IPS DF 19.7 (cell line): ENCODE results near the gene MYH11.
"Not testable (repeated sequence)": the region's sequence is repeated elsewhere in the genome, so short reads cannot be mapped to it uniquely, and the experiment has no call there.

Experiments
- DNase-seq: peaks from one replicate; pipeline ENCODE4 v3.0.0-alpha.2; 2013; ENCODE audit warnings: low read depth, low spot score

Gene MYH11

GRCh38 chr16:15674571-15674970, 182.3 kb downstream of the MYH11 start:
- DNase-seq = no peak

GRCh38 chr16:15672514-15673167, 184.2 kb downstream of the MYH11 start:
- no peak for DNase-seq

DNA sequence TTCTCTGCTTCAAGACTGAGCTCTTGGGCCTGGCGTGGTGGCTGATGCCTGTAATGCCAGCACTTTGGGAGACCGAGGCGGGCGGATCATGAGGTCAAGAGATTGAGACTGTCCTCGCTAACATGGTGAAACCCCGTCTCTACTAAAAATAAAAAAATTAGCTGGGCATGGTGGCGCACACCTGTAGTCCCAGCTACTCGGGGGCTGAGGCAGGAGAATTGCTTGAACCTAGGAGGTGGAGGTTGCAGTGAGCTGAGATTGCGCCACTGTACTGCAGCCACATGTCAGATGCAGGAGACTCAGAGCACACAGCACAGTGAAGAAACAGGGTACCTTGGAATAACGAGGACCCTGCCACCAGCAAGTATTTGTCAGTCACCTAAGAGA, 184.7 kb downstream of the MYH11 start:
- not testable (repeated sequence) for DNase-seq

DNA sequence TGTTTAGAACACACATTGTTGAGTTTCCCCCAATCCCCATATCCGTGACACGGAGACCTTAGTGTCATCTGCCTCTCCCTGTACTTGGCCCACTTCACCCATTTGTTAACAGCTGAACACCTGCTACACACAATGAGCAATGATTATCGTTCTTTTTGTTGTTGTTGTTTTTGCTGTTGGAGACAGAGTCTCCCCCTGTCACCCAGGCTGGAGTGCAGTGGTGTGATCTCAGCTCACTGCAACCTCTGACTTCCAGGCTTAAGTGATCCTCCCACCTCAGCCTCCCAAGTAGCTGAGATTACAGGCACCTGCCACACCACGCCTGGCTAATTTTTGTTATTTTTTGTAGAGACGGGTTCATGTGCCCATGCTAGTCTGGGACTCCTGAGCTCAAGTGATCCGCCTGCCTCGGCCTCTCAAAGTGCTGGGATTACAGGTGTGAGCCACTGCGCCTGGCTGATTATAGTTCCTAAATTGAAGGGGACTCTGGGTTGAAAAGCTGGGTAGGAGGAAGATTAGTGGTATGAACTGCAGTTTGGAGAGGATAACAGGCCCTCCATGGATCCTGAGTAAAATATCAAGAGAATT, 185.2 kb downstream of the MYH11 start:
- no peak for DNase-seq

DNA sequence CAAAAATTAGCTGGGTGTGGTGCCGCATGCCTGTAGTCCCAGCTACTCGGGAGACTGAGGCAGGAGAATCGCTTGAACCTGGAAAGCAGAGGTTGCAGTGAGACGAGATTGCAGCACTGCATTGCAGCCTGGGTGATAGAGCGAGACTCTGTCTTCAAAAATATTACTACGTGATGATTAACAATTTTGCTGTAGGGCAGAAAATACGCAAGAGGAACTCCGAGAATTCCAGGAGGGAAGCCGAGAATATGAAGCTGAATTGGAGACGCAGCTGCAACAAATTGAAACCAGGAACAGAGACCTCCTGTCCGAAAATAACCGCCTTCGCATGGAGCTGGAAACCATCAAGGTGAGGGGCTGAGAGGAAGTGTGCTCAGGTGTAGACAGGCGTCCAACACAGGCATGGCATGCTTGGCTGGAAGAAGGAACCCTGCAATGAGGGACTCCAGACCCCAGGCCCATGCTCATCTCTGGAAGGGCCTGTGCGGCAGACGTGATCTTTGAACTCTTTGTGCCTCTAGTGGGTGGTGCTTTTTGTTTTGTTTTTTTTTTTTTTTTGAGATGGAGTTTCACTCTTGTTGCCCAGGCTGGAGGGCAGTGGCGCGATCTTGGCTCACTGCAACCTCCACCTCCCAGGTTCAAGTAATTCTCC, 189.6 kb downstream of the MYH11 start:
- no peak for DNase-seq

GRCh38 chr16:15665107-15665506, 191.7 kb downstream of the MYH11 start:
- DNase-seq = no peak

DNA sequence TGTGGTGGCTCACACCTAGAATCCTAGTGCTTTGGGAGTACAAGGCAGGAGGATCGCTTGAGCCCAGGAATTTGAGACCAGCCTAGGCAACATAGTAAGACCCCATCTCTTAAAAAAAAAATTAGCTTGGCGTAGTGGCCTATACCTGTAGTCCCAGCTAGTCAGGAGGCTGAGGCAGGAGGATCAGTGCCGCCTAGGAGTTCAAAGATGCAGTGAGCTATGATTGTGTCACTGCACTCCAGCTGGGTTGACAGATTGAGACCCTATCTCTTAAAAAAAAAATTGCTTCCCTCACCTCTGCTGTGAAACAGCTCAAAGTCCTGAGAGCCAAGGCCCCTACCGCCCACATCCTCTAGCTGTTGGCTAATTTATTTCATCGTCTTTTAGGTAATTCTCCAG, 196.6 kb downstream of the MYH11 start:
- DNase-seq = no peak

DNA sequence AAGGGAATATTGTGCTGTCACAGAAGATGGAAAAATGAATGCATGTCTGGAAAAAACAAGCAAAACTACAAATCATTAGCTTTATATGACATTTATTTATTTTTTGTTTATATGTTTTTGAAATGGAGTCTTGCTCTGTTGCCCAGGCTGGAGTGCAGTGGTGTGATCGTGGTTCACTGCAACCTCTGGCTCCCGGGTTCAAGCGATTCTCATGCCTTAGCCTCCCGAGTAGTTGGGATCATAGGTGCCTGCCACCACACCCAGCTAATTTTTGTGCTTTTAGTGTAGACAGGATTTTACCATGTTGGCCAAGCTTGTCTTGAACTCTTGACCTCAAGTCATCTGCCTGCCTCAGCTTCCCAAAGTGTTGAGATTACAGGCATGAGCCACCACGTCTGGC, 198.3 kb downstream of the MYH11 start:
- DNase-seq = no peak

DNA sequence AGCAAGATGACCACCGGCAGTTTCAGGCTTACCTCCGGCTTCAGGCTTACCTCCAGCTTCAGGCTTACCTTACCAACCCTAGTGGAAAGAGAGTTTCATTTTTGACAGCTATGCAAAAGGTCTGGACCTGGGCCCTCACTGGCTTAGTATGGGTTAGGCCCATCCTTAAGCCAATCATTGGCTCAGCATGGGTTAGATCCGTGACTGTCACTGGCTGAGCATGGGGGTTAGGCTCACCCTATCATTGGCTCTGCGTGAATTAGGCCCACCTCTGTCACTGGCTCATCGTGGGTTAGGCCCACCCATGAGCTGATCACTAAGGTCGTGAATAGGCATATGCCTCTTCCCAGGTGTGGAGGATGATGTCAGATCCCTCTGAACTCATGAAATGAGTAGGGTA, 198.7 kb downstream of the MYH11 start:
- no peak for DNase-seq

DNA sequence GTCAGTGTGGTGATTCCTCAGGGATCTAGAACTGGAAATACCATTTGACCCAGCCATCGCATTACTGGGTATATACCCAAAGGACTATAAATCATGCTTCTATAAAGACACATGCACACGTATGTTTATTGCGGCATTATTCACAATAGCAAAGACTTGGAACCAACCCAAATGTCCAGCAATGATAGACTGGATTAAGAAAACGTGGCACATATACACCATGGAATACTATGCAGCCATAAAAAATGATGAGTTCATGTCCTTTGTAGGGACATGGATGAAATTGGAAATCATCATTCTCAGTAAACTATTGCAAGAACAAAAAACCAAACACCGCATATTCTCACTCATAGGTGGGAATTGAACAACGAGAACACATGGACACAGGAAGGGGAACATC, 201.3 kb downstream of the MYH11 start:
- DNase-seq = not testable (repeated sequence)

- DNase-seq = no peak
These were observed 202.2 kb downstream of the MYH11 start for GRCh38 chr16:15654591-15654990.

DNA sequence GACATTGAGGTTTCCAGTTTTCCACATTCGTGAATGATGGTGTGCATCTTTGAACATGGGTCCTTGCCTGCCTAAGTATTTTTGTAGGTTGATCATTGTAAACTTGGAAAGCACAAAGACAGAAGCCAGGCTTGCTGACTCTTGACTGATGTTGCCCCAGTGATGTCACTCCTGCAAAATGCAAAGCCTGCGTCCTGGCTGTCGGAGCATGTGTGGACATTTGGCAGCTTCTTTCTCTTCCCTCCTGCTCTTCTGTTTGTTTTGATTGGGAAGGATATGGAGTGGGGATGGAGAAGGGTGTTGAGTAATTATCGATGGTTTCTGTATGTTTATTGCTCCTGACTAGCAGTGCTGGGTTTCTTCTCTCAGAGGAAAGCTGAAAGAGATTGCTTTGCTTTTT, 203.6 kb downstream of the MYH11 start:
- DNase-seq = no peak
